HepG2 (cell line): ENCODE results near the gene SPTAN1. TPM values are rescaled to one million over a fixed set of nuclear protein-coding genes. Genes with fewer than 3 reads are reported as not detected.
A peak's percentile ranks its signal among the peaks of the same experiment; 100 is the strongest.

Experiments used
- ARNTL ChIP-seq: sonication (generic); formaldehyde crosslinking; IDR thresholded peaks from 2 replicates; pipeline ENCODE4 v1.4.0; 2020; ENCODE audit warnings: mild to moderate bottlenecking, missing genetic modification reagents
- DNMT1 ChIP-seq: sonication (generic); formaldehyde crosslinking; IDR thresholded peaks from 2 replicates; pipeline ENCODE4 v1.5.1; 2020; ENCODE audit warnings: mild to moderate bottlenecking, missing genetic modification reagents
- ESRRA ChIP-seq: sonication (generic); formaldehyde crosslinking; IDR thresholded peaks from 2 replicates; pipeline ENCODE4 v1.5.1; 2020; ENCODE audit warnings: mild to moderate bottlenecking, low read depth, missing genetic modification reagents
- FOXO1 ChIP-seq: sonication (generic); formaldehyde crosslinking; IDR thresholded peaks from 2 replicates; pipeline ENCODE4 v1.4.0; 2020; ENCODE audit warnings: missing genetic modification reagents
- GTF2F1 ChIP-seq: fragments of 150-350 bp; IDR thresholded peaks from 2 replicates; pipeline ENCODE4 v1.6.1; 2014; ENCODE audit warnings: low read length
- KDM5B ChIP-seq: sonication (generic); formaldehyde crosslinking; IDR thresholded peaks from 2 replicates; pipeline ENCODE4 v1.4.0; 2020; ENCODE audit warnings: missing genetic modification reagents, mild to moderate bottlenecking, borderline replicate concordance
- MEIS1 ChIP-seq: sonication (generic); formaldehyde crosslinking; IDR thresholded peaks from 2 replicates; pipeline ENCODE4 v1.9.0; 2021; ENCODE audit warnings: mild to moderate bottlenecking, missing genetic modification reagents, moderate library complexity, borderline replicate concordance
- PHB2 ChIP-seq: fragments of 450-650 bp; IDR thresholded peaks from 2 replicates; pipeline ENCODE4 v1.6.1; 2018; ENCODE audit not compliant: partially characterized antibody
- RARA ChIP-seq: IDR thresholded peaks from 2 replicates; pipeline ENCODE4 v1.6.1; 2016; ENCODE audit warnings: missing genetic modification reagents, missing compliant biosample characterization
- RFXAP ChIP-seq: sonication (generic); formaldehyde crosslinking; IDR thresholded peaks from 2 replicates; pipeline ENCODE4 v1.4.0; 2020; ENCODE audit warnings: missing genetic modification reagents, borderline replicate concordance
- SSRP1 ChIP-seq: IDR thresholded peaks from 2 replicates; pipeline ENCODE4 v1.6.1; 2016; ENCODE audit warnings: control low read depth
- THYN1 ChIP-seq: sonication (generic); formaldehyde crosslinking; IDR thresholded peaks from 2 replicates; pipeline ENCODE4 v1.8.1; 2023; ENCODE audit warnings: low read depth, mild to moderate bottlenecking, moderate library complexity, missing genetic modification reagents, borderline replicate concordance
- U2AF1 ChIP-seq: fragments of 200-400 bp; formaldehyde crosslinking; optimal IDR thresholded peaks from 2 replicates; pipeline ENCODE3; 2017; ENCODE audit warnings: mild to moderate bottlenecking, low read depth, low read length
- ZNF331 ChIP-seq: sonication (generic); formaldehyde crosslinking; IDR thresholded peaks from 2 replicates; pipeline ENCODE4 v1.4.0; 2020; ENCODE audit warnings: missing genetic modification reagents
- ZNF34 ChIP-seq: sonication (generic); formaldehyde crosslinking; IDR thresholded peaks from 2 replicates; pipeline ENCODE4 v1.4.0; 2020; ENCODE audit warnings: mild to moderate bottlenecking, missing genetic modification reagents, borderline replicate concordance
- ZNF558 ChIP-seq: sonication (generic); formaldehyde crosslinking; IDR thresholded peaks from 2 replicates; pipeline ENCODE4 v1.9.0; 2022; ENCODE audit warnings: mild to moderate bottlenecking, missing genetic modification reagents, borderline replicate concordance
- ZNF703 ChIP-seq: sonication (generic); formaldehyde crosslinking; IDR thresholded peaks from 2 replicates; pipeline ENCODE4 v1.5.1; 2020; ENCODE audit warnings: missing genetic modification reagents, mild to moderate bottlenecking, moderate library complexity, borderline replicate concordance
- ZNF775 ChIP-seq: sonication (generic); formaldehyde crosslinking; IDR thresholded peaks from 2 replicates; pipeline ENCODE4 v1.4.0; 2020; ENCODE audit warnings: missing genetic modification reagents, mild to moderate bottlenecking, moderate library complexity, borderline replicate concordance
- ZSCAN9 ChIP-seq: IDR thresholded peaks from 2 replicates; pipeline ENCODE4 v1.6.1; 2016; ENCODE audit warnings: borderline replicate concordance
- polyA plus RNA-seq, 8 experiments: library from polyadenylated mRNA; depleted of rRNA in 3 of 8; stranded (reverse) in 7 of 8; unstranded in 1 of 8; fragments of >200 nt; fragmentation: Illumina TruSeq in 4 of 8; extraction: Trizol in 4 of 8; gene quantifications; 2 replicates each; pipeline versions ENCODE4 v1.2.1 to v1.2.3, GENCODE V29; 2011 to 2016; ENCODE audit warnings: low read depth in 4 of 8, missing spikeins in 1 of 8, mixed read lengths in 1 of 8; ENCODE audit not compliant: insufficient read depth in 1 of 8
- total RNA-seq, 5 experiments: library from RNA; depleted of rRNA; stranded (reverse); fragments of >200 nt; fragmentation: Illumina TruSeq; extraction: Trizol; gene quantifications; 2 replicates each; pipeline ENCODE4 v1.2.3, GENCODE V29; 2016; ENCODE audit warnings: low read depth in 1 of 5
- TF ChIP-seq, protein P1 (sequence below): sonication (generic); formaldehyde crosslinking; IDR thresholded peaks from 2 replicates; pipeline ENCODE4 v1.8.0; 2022; ENCODE audit warnings: missing genetic modification reagents, mild to moderate bottlenecking, borderline replicate concordance
- TF ChIP-seq, protein P2 (sequence below): sonication (generic); formaldehyde crosslinking; IDR thresholded peaks from 2 replicates; pipeline ENCODE4 v1.4.0; 2020; ENCODE audit warnings: missing genetic modification reagents, borderline replicate concordance
- TF ChIP-seq, protein P3 (sequence below): IDR thresholded peaks from 2 replicates; pipeline ENCODE4 v1.6.1; 2016; ENCODE audit warnings: mild to moderate bottlenecking

Gene SPTAN1
- total and polyA plus RNA-seq, 2 of the 13 experiments (the other 11 are each of a cell fraction or from before 2014, with no cell fraction given): 106 to 111 TPM

DNA sequence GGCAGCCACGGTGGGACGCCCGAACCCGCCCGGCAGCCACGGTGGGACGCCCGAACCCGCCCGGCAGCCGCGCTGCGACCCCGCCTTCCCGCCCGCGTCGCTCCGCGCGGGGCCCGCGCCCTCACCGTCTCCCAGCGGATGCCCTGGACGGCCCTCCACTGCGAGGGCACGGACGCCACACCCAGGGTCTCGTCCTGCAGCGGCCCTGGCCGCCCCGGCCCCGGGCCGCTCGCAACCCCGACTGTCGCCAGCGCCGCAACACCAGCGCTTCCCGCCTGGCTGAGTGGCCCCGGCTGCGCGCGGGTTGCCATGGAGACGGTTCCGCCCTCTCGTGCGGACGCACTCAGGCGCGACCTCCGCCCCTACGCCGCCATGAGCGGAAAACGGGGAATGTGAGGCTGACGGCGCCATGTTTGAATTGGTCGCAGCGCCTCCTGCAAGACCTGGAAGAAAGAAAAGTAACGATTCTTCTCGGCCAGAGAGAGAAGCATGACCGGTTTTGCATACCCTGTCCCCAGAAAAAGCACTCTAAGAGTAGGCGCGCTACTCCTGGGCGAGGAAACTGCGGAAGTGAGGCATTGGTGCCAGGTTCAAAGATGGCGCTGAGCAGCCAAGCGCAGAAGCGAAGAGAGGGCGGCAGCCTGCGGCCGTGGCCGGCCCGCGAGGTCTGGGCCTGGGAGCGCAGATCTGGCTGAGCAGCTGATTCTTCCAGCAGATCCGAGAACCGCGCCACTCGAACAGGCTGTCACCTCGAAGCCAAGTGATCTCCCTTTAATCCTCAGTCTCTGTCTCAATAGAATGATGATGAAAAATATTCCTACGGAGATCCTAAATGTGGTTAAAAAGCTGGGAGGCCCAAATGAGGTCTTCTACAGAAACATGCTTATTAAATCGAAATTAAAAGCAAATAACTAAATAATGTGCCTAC lies 104.3 kb downstream of the SPTAN1 start, which contains the start of gene DYNC2I2 (continued):
- TF ChIP-seq, protein P1, sequence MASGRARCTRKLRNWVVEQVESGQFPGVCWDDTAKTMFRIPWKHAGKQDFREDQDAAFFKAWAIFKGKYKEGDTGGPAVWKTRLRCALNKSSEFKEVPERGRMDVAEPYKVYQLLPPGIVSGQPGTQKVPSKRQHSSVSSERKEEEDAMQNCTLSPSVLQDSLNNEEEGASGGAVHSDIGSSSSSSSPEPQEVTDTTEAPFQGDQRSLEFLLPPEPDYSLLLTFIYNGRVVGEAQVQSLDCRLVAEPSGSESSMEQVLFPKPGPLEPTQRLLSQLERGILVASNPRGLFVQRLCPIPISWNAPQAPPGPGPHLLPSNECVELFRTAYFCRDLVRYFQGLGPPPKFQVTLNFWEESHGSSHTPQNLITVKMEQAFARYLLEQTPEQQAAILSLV (CRISPR knock-in tag): peak; percentile 43; the same call in 1 of the 2 replicates
- TF ChIP-seq ZSCAN9 (CRISPR knock-in tag) (peak; percentile 79; the same call in 1 of the 2 replicates), ZNF703 (CRISPR knock-in tag) (0 out of 2 replicates have a peak, but pooled peaks have one; percentile 70), PHB2 (no peak), KDM5B (CRISPR knock-in tag) (no peak; the same call in 1 of the 2 replicates), U2AF1 (no peak), ZNF34 (CRISPR knock-in tag) (peak; percentile 71; the same call in 1 of the 2 replicates), ESRRA (CRISPR knock-in tag) (peak; percentile 49; the same call in 1 of the 2 replicates), ARNTL (CRISPR knock-in tag) (peak; percentile 72; the same call in 1 of the 2 replicates), GTF2F1 (no peak), DNMT1 (CRISPR knock-in tag) (peak; percentile 54; the same call in 1 of the 2 replicates), MEIS1 (CRISPR knock-in tag) (peak; percentile 43; the same call in 1 of the 2 replicates), ZNF775 (CRISPR knock-in tag) (0 out of 2 replicates have a peak, but pooled peaks have one; percentile 65), SSRP1 (CRISPR knock-in tag) (no peak), ZNF558 (no peak), ZNF331 (CRISPR knock-in tag) (peak; percentile 24; the same call in 1 of the 2 replicates), RARA (CRISPR knock-in tag) (peak; percentile 52), THYN1 (CRISPR knock-in tag) (no peak), RFXAP (CRISPR knock-in tag) (peak; percentile 74; the same call in 1 of the 2 replicates), FOXO1 (CRISPR knock-in tag) (peak; percentile 55)
- TF ChIP-seq, protein P2, sequence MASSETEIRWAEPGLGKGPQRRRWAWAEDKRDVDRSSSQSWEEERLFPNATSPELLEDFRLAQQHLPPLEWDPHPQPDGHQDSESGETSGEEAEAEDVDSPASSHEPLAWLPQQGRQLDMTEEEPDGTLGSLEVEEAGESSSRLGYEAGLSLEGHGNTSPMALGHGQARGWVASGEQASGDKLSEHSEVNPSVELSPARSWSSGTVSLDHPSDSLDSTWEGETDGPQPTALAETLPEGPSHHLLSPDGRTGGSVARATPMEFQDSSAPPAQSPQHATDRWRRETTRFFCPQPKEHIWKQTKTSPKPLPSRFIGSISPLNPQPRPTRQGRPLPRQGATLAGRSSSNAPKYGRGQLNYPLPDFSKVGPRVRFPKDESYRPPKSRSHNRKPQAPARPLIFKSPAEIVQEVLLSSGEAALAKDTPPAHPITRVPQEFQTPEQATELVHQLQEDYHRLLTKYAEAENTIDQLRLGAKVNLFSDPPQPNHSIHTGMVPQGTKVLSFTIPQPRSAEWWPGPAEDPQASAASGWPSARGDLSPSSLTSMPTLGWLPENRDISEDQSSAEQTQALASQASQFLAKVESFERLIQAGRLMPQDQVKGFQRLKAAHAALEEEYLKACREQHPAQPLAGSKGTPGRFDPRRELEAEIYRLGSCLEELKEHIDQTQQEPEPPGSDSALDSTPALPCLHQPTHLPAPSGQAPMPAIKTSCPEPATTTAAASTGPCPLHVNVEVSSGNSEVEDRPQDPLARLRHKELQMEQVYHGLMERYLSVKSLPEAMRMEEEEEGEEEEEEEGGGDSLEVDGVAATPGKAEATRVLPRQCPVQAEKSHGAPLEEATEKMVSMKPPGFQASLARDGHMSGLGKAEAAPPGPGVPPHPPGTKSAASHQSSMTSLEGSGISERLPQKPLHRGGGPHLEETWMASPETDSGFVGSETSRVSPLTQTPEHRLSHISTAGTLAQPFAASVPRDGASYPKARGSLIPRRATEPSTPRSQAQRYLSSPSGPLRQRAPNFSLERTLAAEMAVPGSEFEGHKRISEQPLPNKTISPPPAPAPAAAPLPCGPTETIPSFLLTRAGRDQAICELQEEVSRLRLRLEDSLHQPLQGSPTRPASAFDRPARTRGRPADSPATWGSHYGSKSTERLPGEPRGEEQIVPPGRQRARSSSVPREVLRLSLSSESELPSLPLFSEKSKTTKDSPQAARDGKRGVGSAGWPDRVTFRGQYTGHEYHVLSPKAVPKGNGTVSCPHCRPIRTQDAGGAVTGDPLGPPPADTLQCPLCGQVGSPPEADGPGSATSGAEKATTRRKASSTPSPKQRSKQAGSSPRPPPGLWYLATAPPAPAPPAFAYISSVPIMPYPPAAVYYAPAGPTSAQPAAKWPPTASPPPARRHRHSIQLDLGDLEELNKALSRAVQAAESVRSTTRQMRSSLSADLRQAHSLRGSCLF (CRISPR knock-in tag): no peak
- TF ChIP-seq, protein P3, sequence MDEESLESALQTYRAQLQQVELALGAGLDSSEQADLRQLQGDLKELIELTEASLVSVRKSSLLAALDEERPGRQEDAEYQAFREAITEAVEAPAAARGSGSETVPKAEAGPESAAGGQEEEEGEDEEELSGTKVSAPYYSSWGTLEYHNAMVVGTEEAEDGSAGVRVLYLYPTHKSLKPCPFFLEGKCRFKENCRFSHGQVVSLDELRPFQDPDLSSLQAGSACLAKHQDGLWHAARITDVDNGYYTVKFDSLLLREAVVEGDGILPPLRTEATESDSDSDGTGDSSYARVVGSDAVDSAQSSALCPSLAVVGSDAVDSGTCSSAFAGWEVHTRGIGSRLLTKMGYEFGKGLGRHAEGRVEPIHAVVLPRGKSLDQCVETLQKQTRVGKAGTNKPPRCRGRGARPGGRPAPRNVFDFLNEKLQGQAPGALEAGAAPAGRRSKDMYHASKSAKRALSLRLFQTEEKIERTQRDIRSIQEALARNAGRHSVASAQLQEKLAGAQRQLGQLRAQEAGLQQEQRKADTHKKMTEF (CRISPR knock-in tag): peak; percentile 92
